Measurements from ENCODE around the gene AP2A2.

Gene AP2A2

GRCh38 chr11:977830-978720 is 52.4 kb downstream of the AP2A2 start:
- H3K4me3 Mint-ChIP-seq: no peak overlapping the region
- no peak overlapping the region for H3K27ac Mint-ChIP-seq
- H3K4me1 Mint-ChIP-seq: peaks cover 7% of the 10 kb centered on the region
- H3K9me3 Mint-ChIP-seq: no peaks in the 10 kb centered on the region
- ATAC-seq (no peak), DNase-seq (no peak)
- peaks cover 13% of the 10 kb centered on the region for H3K36me3 Mint-ChIP-seq (ENCODE audit: low read depth)
- no peaks in the 10 kb centered on the region for H3K27me3 Mint-ChIP-seq

- Mint-ChIP-seq H3K36me3 (ENCODE audit: low read depth) (peaks cover 11% of the 10 kb centered on the region), H3K9me3 (no peaks in the 10 kb centered on the region), H3K4me1 (peaks cover 7% of the 10 kb centered on the region), H3K27ac (no peak overlapping the region), H3K27me3 (no peaks in the 10 kb centered on the region), H3K4me3 (no peak overlapping the region)
- ATAC-seq (no peak), DNase-seq (no peak)
Observed at GRCh38 chr11:978781-979180, 53.1 kb downstream of the AP2A2 start.

- ATAC-seq (no peak), DNase-seq (no peak)
- H3K27me3 Mint-ChIP-seq: no peaks in the 10 kb centered on the region
- H3K27ac Mint-ChIP-seq: no peak overlapping the region
- H3K36me3 Mint-ChIP-seq (ENCODE audit: low read depth): peaks cover 12% of the 10 kb centered on the region
- no peaks in the 10 kb centered on the region for H3K9me3 Mint-ChIP-seq
- H3K4me1 Mint-ChIP-seq: peaks cover 5% of the 10 kb centered on the region
- no peak overlapping the region for H3K4me3 Mint-ChIP-seq
Observed at GRCh38 chr11:980438-981357, 55.0 kb downstream of the AP2A2 start.

GRCh38 chr11:981764-982163 is 56.1 kb downstream of the AP2A2 start:
- Mint-ChIP-seq H3K36me3 (ENCODE audit: low read depth) (peaks cover 12% of the 10 kb centered on the region), H3K9me3 (no peaks in the 10 kb centered on the region)

GRCh38 chr11:984546-984945 is 58.9 kb downstream of the AP2A2 start:
- H3K4me1 Mint-ChIP-seq: no peaks in the 10 kb centered on the region
- peaks cover 9% of the 10 kb centered on the region for H3K36me3 Mint-ChIP-seq (ENCODE audit: low read depth)
- H3K4me3 Mint-ChIP-seq: no peak overlapping the region

More at GRCh38 chr11:981764-982163, 56.1 kb downstream of the AP2A2 start:
- DNase-seq (no peak), ATAC-seq (no peak)
- H3K27ac Mint-ChIP-seq: no peak overlapping the region
- no peak overlapping the region for H3K4me3 Mint-ChIP-seq
- H3K27me3 Mint-ChIP-seq: no peaks in the 10 kb centered on the region
- no peaks in the 10 kb centered on the region for H3K4me1 Mint-ChIP-seq

GRCh38 chr11:985406-985805 is 59.7 kb downstream of the AP2A2 start:
- H3K36me3 Mint-ChIP-seq (ENCODE audit: low read depth): peaks cover 9% of the 10 kb centered on the region
- no peak overlapping the region for H3K4me3 Mint-ChIP-seq
- H3K27me3 Mint-ChIP-seq: no peaks in the 10 kb centered on the region
- no peak overlapping the region for H3K27ac Mint-ChIP-seq
- H3K4me1 Mint-ChIP-seq: no peaks in the 10 kb centered on the region
- DNase-seq (no peak), ATAC-seq (no peak)
- H3K9me3 Mint-ChIP-seq: no peaks in the 10 kb centered on the region

More at GRCh38 chr11:984546-984945, 58.9 kb downstream of the AP2A2 start:
- Mint-ChIP-seq H3K27me3 (no peaks in the 10 kb centered on the region), H3K9me3 (no peaks in the 10 kb centered on the region), H3K27ac (no peak overlapping the region)
- DNase-seq (no peak), ATAC-seq (no peak)

GRCh38 chr11:985848-986247 is 60.2 kb downstream of the AP2A2 start:
- Mint-ChIP-seq H3K4me1 (no peaks in the 10 kb centered on the region), H3K27ac (no peak overlapping the region), H3K9me3 (no peaks in the 10 kb centered on the region), H3K4me3 (no peak overlapping the region), H3K27me3 (no peaks in the 10 kb centered on the region), H3K36me3 (ENCODE audit: low read depth) (peaks cover 8% of the 10 kb centered on the region)
- DNase-seq: no peak
- ATAC-seq: no peak

GRCh38 chr11:986270-986951 is 60.7 kb downstream of the AP2A2 start:
- no peaks in the 10 kb centered on the region for H3K4me1 Mint-ChIP-seq
- no peaks in the 10 kb centered on the region for H3K9me3 Mint-ChIP-seq
- peaks cover 5% of the 10 kb centered on the region for H3K36me3 Mint-ChIP-seq (ENCODE audit: low read depth)
- ATAC-seq: no peak
- DNase-seq: no peak
- H3K4me3 Mint-ChIP-seq: no peak overlapping the region
- H3K27me3 Mint-ChIP-seq: no peaks in the 10 kb centered on the region
- H3K27ac Mint-ChIP-seq: no peak overlapping the region

GRCh38 chr11:986952-987305 is 61.3 kb downstream of the AP2A2 start:
- Mint-ChIP-seq H3K27me3 (no peaks in the 10 kb centered on the region), H3K4me1 (no peaks in the 10 kb centered on the region), H3K36me3 (ENCODE audit: low read depth) (peaks cover 5% of the 10 kb centered on the region), H3K4me3 (no peak overlapping the region), H3K27ac (no peak overlapping the region), H3K9me3 (no peaks in the 10 kb centered on the region)
- no peak for DNase-seq
- no peak for ATAC-seq

GRCh38 chr11:987671-988070 is 62.0 kb downstream of the AP2A2 start:
- Mint-ChIP-seq H3K4me1 (peaks cover 2% of the 10 kb centered on the region), H3K36me3 (ENCODE audit: low read depth) (peaks cover 8% of the 10 kb centered on the region), H3K27ac (no peak overlapping the region), H3K4me3 (no peak overlapping the region), H3K9me3 (no peaks in the 10 kb centered on the region), H3K27me3 (no peaks in the 10 kb centered on the region)
- DNase-seq: no peak
- ATAC-seq: no peak

GRCh38 chr11:990101-990500 is 64.4 kb downstream of the AP2A2 start:
- ATAC-seq: no peak
- peaks cover 8% of the 10 kb centered on the region for H3K36me3 Mint-ChIP-seq (ENCODE audit: low read depth)
- no peaks in the 10 kb centered on the region for H3K9me3 Mint-ChIP-seq
- no peak for DNase-seq
- H3K27ac Mint-ChIP-seq: no peak overlapping the region
- peaks cover 2% of the 10 kb centered on the region for H3K4me1 Mint-ChIP-seq
- H3K27me3 Mint-ChIP-seq: no peaks in the 10 kb centered on the region
- no peak overlapping the region for H3K4me3 Mint-ChIP-seq

- Mint-ChIP-seq H3K27me3 (no peaks in the 10 kb centered on the region), H3K27ac (no peak overlapping the region), H3K4me3 (no peak overlapping the region), H3K4me1 (peaks cover 6% of the 10 kb centered on the region), H3K36me3 (ENCODE audit: low read depth) (peaks cover 13% of the 10 kb centered on the region), H3K9me3 (no peaks in the 10 kb centered on the region)
- ATAC-seq (no peak), DNase-seq (no peak)
Observed at GRCh38 chr11:991034-991433, 65.4 kb downstream of the AP2A2 start.

GRCh38 chr11:991711-992307 is 66.1 kb downstream of the AP2A2 start:
- ATAC-seq (no peak), DNase-seq (no peak)
- Mint-ChIP-seq H3K4me3 (no peak overlapping the region), H3K4me1 (peaks cover 11% of the 10 kb centered on the region), H3K36me3 (ENCODE audit: low read depth) (peaks cover 17% of the 10 kb centered on the region), H3K27ac (no peak overlapping the region), H3K27me3 (no peaks in the 10 kb centered on the region), H3K9me3 (no peaks in the 10 kb centered on the region)

GRCh38 chr11:992577-992976 is 66.9 kb downstream of the AP2A2 start:
- no peak for ATAC-seq

More at GRCh38 chr11:992577-992976, 66.9 kb downstream of the AP2A2 start:
- DNase-seq: no peak
- Mint-ChIP-seq H3K4me1 (peaks cover 11% of the 10 kb centered on the region), H3K36me3 (ENCODE audit: low read depth) (peaks cover 17% of the 10 kb centered on the region), H3K27me3 (no peaks in the 10 kb centered on the region), H3K9me3 (no peaks in the 10 kb centered on the region), H3K4me3 (no peak overlapping the region), H3K27ac (peak overlapping the region; percentile 27)

Measured in activated naive CD8-positive, alpha-beta T cell treated with anti-CD3 and anti-CD28 coated beads, Interleukin-2, amount 50 U/mL, for 24 hours (primary cell).